OCI-LY3 (cell line): ENCODE measurements around the gene CSKMT.

Experiments
- EZH2phosphoT487 ChIP-seq: fragments of 200-600 bp; shearing (Covaris generic); IDR thresholded peaks from 2 replicates; pipeline ENCODE4 v1.6.1; 2018; ENCODE audit warnings: antibody characterized with exemption, mixed run types, low read depth
- TF ChIP-seq, protein P1 (sequence below): fragments of 200-600, 300-600 bp; sonication (generic); IDR thresholded peaks from 2 replicates; pipeline ENCODE4 v1.5.1; 2014; ENCODE audit warnings: antibody characterized with exemption, low read length, low read depth

GRCh38 chr11:62708793-62709192 is 43.7 kb downstream of the CSKMT start:
- TF ChIP-seq, protein P1, sequence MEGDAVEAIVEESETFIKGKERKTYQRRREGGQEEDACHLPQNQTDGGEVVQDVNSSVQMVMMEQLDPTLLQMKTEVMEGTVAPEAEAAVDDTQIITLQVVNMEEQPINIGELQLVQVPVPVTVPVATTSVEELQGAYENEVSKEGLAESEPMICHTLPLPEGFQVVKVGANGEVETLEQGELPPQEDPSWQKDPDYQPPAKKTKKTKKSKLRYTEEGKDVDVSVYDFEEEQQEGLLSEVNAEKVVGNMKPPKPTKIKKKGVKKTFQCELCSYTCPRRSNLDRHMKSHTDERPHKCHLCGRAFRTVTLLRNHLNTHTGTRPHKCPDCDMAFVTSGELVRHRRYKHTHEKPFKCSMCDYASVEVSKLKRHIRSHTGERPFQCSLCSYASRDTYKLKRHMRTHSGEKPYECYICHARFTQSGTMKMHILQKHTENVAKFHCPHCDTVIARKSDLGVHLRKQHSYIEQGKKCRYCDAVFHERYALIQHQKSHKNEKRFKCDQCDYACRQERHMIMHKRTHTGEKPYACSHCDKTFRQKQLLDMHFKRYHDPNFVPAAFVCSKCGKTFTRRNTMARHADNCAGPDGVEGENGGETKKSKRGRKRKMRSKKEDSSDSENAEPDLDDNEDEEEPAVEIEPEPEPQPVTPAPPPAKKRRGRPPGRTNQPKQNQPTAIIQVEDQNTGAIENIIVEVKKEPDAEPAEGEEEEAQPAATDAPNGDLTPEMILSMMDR, result no peak
- no peak for TF ChIP-seq EZH2phosphoT487
